H9 (cell line): ENCODE results near the gene HBG2. TPM values are rescaled to one million over a fixed set of nuclear protein-coding genes. Genes with fewer than 3 reads are reported as not detected.

Experiments used
- DNase-seq: peaks from one replicate; pipeline ENCODE4 v3.0.0-alpha.2; 2017
- H2AFZ ChIP-seq: one replicate; pipeline ENCODE4 v1.6.1; 2013; ENCODE audit warnings: mild to moderate bottlenecking, low read length, control low read depth, moderate library complexity
- H2AK5ac ChIP-seq: 2 replicates; pipeline ENCODE4 v1.6.1; 2013; ENCODE audit warnings: low read length, control low read depth, mixed read lengths; ENCODE audit not compliant: insufficient read length
- H2BK120ac ChIP-seq: one replicate; pipeline ENCODE4 v1.6.1; 2013; ENCODE audit warnings: low read depth, mild to moderate bottlenecking, low read length, control low read depth, inconsistent platforms; ENCODE audit not compliant: poor library complexity, severe bottlenecking
- H2BK12ac ChIP-seq: 2 replicates; pipeline ENCODE4 v1.6.1; 2013; ENCODE audit warnings: low read length, control low read depth, mixed read lengths, low read depth; ENCODE audit not compliant: insufficient read length
- H2BK15ac ChIP-seq: 2 replicates; pipeline ENCODE4 v1.6.1; 2013; ENCODE audit warnings: low read depth, low read length, control low read depth
- H2BK20ac ChIP-seq: one replicate; pipeline ENCODE4 v1.6.1; 2013; ENCODE audit warnings: low read depth, mild to moderate bottlenecking, low read length, control low read depth, inconsistent platforms; ENCODE audit not compliant: poor library complexity, severe bottlenecking
- H2BK5ac ChIP-seq: 2 replicates; pipeline ENCODE4 v1.6.1; 2013; ENCODE audit warnings: low read length, control low read depth, mixed read lengths; ENCODE audit not compliant: insufficient read length
- H3K14ac ChIP-seq: 2 replicates; pipeline ENCODE4 v1.6.1; 2013; ENCODE audit warnings: low read length, control low read depth; ENCODE audit not compliant: insufficient read depth
- H3K18ac ChIP-seq: 2 replicates; pipeline ENCODE4 v1.6.1; 2013; ENCODE audit warnings: low read depth, mild to moderate bottlenecking, mixed read lengths, low read length, control low read depth; ENCODE audit not compliant: insufficient read length
- H3K23ac ChIP-seq: 2 replicates; pipeline ENCODE4 v1.6.1; 2013; ENCODE audit warnings: low read length, control low read depth, mixed read lengths, low read depth; ENCODE audit not compliant: insufficient read length
- H3K23me2 ChIP-seq: 2 replicates; pipeline ENCODE4 v1.6.1; 2013; ENCODE audit warnings: low read depth, mild to moderate bottlenecking, mixed read lengths, low read length, control low read depth; ENCODE audit not compliant: insufficient read length, poor library complexity, severe bottlenecking
- H3K27ac ChIP-seq: 2 replicates; pipeline ENCODE4 v1.5.1; 2013; ENCODE audit warnings: low read length, control low read depth, mixed read lengths, low read depth; ENCODE audit not compliant: insufficient read length
- H3K27me3 ChIP-seq: 2 replicates; pipeline ENCODE4 v1.6.1; 2013; ENCODE audit warnings: low read length, control low read depth, inconsistent platforms; ENCODE audit not compliant: insufficient read depth
- H3K4ac ChIP-seq: 2 replicates; pipeline ENCODE4 v1.6.1; 2013; ENCODE audit warnings: low read depth, mild to moderate bottlenecking, control low read depth, inconsistent platforms, low read length, moderate library complexity
- H3K4me1 ChIP-seq: 2 replicates; pipeline ENCODE4 v1.6.1; 2013; ENCODE audit warnings: low read length, control low read depth, inconsistent platforms; ENCODE audit not compliant: insufficient read depth
- H3K4me2 ChIP-seq: 2 replicates; pipeline ENCODE4 v1.6.1; 2013; ENCODE audit warnings: low read length, control low read depth, mixed read lengths; ENCODE audit not compliant: insufficient read length, insufficient read depth
- H3K56ac ChIP-seq: 2 replicates; pipeline ENCODE4 v1.6.1; 2013; ENCODE audit warnings: low read depth, mild to moderate bottlenecking, mixed read lengths, low read length, control low read depth; ENCODE audit not compliant: insufficient read length
- H3K79me1 ChIP-seq: 2 replicates; pipeline ENCODE4 v1.6.1; 2013; ENCODE audit warnings: low read depth, mild to moderate bottlenecking, moderate library complexity, low read length, control low read depth, inconsistent platforms; ENCODE audit not compliant: insufficient read depth, poor library complexity, severe bottlenecking
- H3K79me2 ChIP-seq: 2 replicates; pipeline ENCODE4 v1.6.1; 2013; ENCODE audit warnings: low read length, control low read depth, inconsistent platforms; ENCODE audit not compliant: insufficient read depth
- H3K9ac ChIP-seq: 2 replicates; pipeline ENCODE4 v1.6.1; 2013; ENCODE audit warnings: low read length, control low read depth, mixed read lengths; ENCODE audit not compliant: insufficient read length; ENCODE audit errors: extremely low read depth
- H3K9me3 ChIP-seq: one replicate; pipeline ENCODE4 v1.6.1; 2013; ENCODE audit warnings: low read depth, low read length, inconsistent platforms; ENCODE audit not compliant: control insufficient read depth
- H3T11ph ChIP-seq: one replicate; pipeline ENCODE4 v1.6.1; 2013; ENCODE audit warnings: mild to moderate bottlenecking, low read length, control low read depth, inconsistent platforms
- H4K20me1 ChIP-seq: one replicate; pipeline ENCODE4 v1.6.1; 2013; ENCODE audit not compliant: control insufficient read depth, insufficient read length, insufficient read depth
- H4K5ac ChIP-seq: 2 replicates; pipeline ENCODE4 v1.6.1; 2013; ENCODE audit warnings: low read depth, mild to moderate bottlenecking, mixed read lengths, low read length, control low read depth; ENCODE audit not compliant: insufficient read length
- H4K8ac ChIP-seq: replicated peaks from 2 replicates; pipeline ENCODE4 v1.6.1; 2013; ENCODE audit warnings: low read length, control low read depth, mixed read lengths, low read depth; ENCODE audit not compliant: insufficient read length
- H4K91ac ChIP-seq: 2 replicates; pipeline ENCODE4 v1.6.1; 2013; ENCODE audit warnings: low read depth, mild to moderate bottlenecking, moderate library complexity, mixed read lengths, low read length, control low read depth; ENCODE audit not compliant: insufficient read length
- H3K27ac Mint-ChIP-seq, 3 experiments: 2 replicates in 2 of 3; 3 replicates in 1 of 3; pipeline ENCODE4 v1.8.0; 2020 to 2021; ENCODE audit warnings: mixed read lengths in 3 of 3, mild to moderate bottlenecking in 1 of 3, moderate library complexity in 1 of 3
- H3K27me3 Mint-ChIP-seq: 2 replicates; pipeline ENCODE4 v1.8.0; 2021; ENCODE audit warnings: low read depth, mild to moderate bottlenecking, moderate library complexity, mixed read lengths
- H3K36me3 Mint-ChIP-seq, 3 experiments: 2 replicates in 2 of 3; 3 replicates in 1 of 3; pipeline ENCODE4 v1.8.0; 2020 to 2021; ENCODE audit warnings: low read depth in 3 of 3, mixed read lengths in 3 of 3; ENCODE audit not compliant: insufficient read depth in 1 of 3
- H3K4me1 Mint-ChIP-seq, 2 experiments: 2 replicates each; pipeline ENCODE4 v1.8.0; 2020; ENCODE audit warnings: mixed read lengths in 2 of 2
- H3K4me3 Mint-ChIP-seq, 2 experiments: 2 replicates in 1 of 2; 3 replicates in 1 of 2; pipeline ENCODE4 v1.8.0; 2020 to 2021; ENCODE audit warnings: mild to moderate bottlenecking in 2 of 2, mixed read lengths in 2 of 2, moderate library complexity in 1 of 2
- H3K9me3 Mint-ChIP-seq, 2 experiments: 2 replicates in 1 of 2; 3 replicates in 1 of 2; pipeline ENCODE4 v1.8.0; 2020; ENCODE audit warnings: mild to moderate bottlenecking in 2 of 2, mixed read lengths in 2 of 2, moderate library complexity in 1 of 2
- CTCF ChIP-seq: fragments of 200-600 bp; sonication (generic); conservative IDR thresholded peaks from 3 replicates; pipeline ENCODE4 v1.8.0; 2021; ENCODE audit warnings: antibody characterized with exemption, mild to moderate bottlenecking
- WGBS: extraction: QIAGEN DNeasy Blood & Tissue Kit; methylation state at CpG from one replicate; pipeline ENCODE4 v1.1.7; 2013; ENCODE audit warnings: missing lambda C conversion rate, low lambda C conversion rate, mixed read lengths; ENCODE audit not compliant: insufficient read length; ENCODE audit errors: extremely low coverage; 5-methylcytosine and 5-hydroxymethylcytosine counted together
- total RNA-seq: library from RNA; stranded (reverse); gene quantifications from 2 replicates; pipeline ENCODE4 v1.2.1, GENCODE V29; 2021

Gene HBG2
- total RNA-seq, 1 experiment from 2014 or later = not detected

GRCh38 chr11:5291207-5291838, 36.7 kb upstream of the HBG2 start:
- Mint-ChIP-seq H3K4me1 (no peaks in the 10 kb centered on the region), H3K4me3 (no peak overlapping the region), H3K27ac (no peak overlapping the region), H3K36me3 (0 out of 7 replicates have a peak, but pooled peaks cover 0 to 1% (median 0%) of the 10 kb centered on the region in 3 experiments), H3K27me3 (no peaks in the 10 kb centered on the region), H3K9me3 (no peaks in the 10 kb centered on the region)
- WGBS = no CpG with 5 or more reads among the region's 1 CpG
- Histone ChIP-seq H3K79me1 (no peaks in the 10 kb centered on the region), H2BK12ac (no peak overlapping the region), H3K27ac (no peak overlapping the region), H4K20me1 (no peaks in the 10 kb centered on the region), H3K4me1 (no peaks in the 10 kb centered on the region), H3K4me2 (no peak overlapping the region), H3K56ac (no peak overlapping the region), H4K5ac (no peak overlapping the region), H2AK5ac (no peak overlapping the region), H2BK20ac (no peak overlapping the region), H2BK5ac (no peak overlapping the region), H2BK15ac (no peak overlapping the region), H3K23me2 (no peaks in the 10 kb centered on the region), H2BK120ac (no peak overlapping the region), H4K91ac (no peak overlapping the region), H4K8ac (no peak overlapping the region), H2AFZ (no peak overlapping the region), H3K14ac (no peak overlapping the region), H3T11ph (no peak overlapping the region), H3K4ac (no peak overlapping the region), H3K23ac (no peak overlapping the region), H3K18ac (no peak overlapping the region), H3K79me2 (no peaks in the 10 kb centered on the region), H3K27me3 (no peaks in the 10 kb centered on the region), H3K9me3 (no peaks in the 10 kb centered on the region), H3K9ac (no peak overlapping the region)
- TF ChIP-seq CTCF = peak; percentile 84
- DNase-seq = peak; percentile 33
